GM19238 (cell line): ENCODE data around the gene FLNC.

Experiments used
- DNase-seq: peaks from one replicate; pipeline ENCODE4 v3.0.0; 2011; ENCODE audit warnings: low spot score; ENCODE audit not compliant: insufficient read length

FLNC gene

GRCh38 chr7:128891110-128891941 lies 61.1 kb downstream of the FLNC start:
- no peak for DNase-seq

GRCh38 chr7:128891942-128892269 lies 61.7 kb downstream of the FLNC start:
- no peak for DNase-seq

- no peak for DNase-seq
These were observed 62.5 kb downstream of the FLNC start for GRCh38 chr7:128892521-128893250.

- DNase-seq: no peak
These were observed 63.3 kb downstream of the FLNC start for GRCh38 chr7:128893251-128894100.

- DNase-seq: no peak
These were observed 63.9 kb downstream of the FLNC start for GRCh38 chr7:128894101-128894440.

GRCh38 chr7:128895320-128895719 lies 65.1 kb downstream of the FLNC start:
- DNase-seq: no peak

GRCh38 chr7:128899392-128899791 lies 69.2 kb downstream of the FLNC start:
- DNase-seq: no peak

- DNase-seq: no peak
These were observed 70.0 kb downstream of the FLNC start for GRCh38 chr7:128900237-128900636.

GRCh38 chr7:128902761-128903585 lies 72.8 kb downstream of the FLNC start:
- peak; percentile 1 for DNase-seq

GRCh38 chr7:128903621-128904361 lies 73.6 kb downstream of the FLNC start:
- no peak for DNase-seq

- peak; percentile 70 for DNase-seq
These were observed 74.4 kb downstream of the FLNC start for GRCh38 chr7:128904381-128905197.

- no peak for DNase-seq
These were observed 76.0 kb downstream of the FLNC start for GRCh38 chr7:128906001-128906765.

GRCh38 chr7:128906766-128907559 lies 76.8 kb downstream of the FLNC start:
- DNase-seq: no peak
